Hematopoietic multipotent progenitor cell treated with erythropoietin and hydrocortisone succinate and interleukin-3 and kit ligand, for 8 days (in vitro differentiated cells): ENCODE data around the gene KRTAP9-7.
"Not testable (repeated sequence)": the region's sequence is repeated elsewhere in the genome, so short reads cannot be mapped to it uniquely, and the experiment has no call there.

Experiments
- DNase-seq: peaks from one replicate; pipeline ENCODE4 v3.0.0-alpha.2; 2015

The KRTAP9-7 gene, protein sequence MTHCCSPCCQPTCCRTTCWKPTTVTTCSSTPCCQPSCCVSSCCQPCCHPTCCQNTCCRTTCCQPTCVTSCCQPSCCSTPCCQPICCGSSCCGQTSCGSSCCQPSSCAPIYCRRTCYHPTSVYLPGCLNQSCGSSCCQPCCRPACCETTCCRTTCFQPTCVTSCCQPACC

DNA sequence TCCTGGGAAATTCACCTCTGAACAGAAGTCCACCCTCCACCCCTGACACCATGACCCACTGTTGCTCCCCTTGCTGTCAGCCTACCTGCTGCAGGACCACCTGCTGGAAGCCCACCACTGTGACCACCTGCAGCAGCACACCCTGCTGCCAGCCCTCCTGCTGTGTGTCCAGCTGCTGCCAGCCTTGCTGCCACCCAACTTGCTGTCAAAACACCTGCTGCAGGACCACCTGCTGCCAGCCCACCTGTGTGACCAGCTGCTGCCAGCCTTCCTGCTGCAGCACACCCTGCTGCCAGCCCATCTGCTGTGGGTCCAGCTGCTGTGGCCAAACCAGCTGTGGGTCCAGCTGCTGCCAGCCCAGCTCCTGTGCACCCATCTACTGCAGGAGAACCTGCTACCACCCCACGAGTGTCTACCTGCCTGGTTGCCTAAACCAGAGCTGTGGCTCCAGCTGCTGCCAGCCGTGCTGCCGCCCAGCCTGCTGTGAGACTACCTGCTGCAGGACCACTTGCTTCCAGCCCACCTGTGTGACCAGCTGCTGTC is at the start of gene KRTAP9-7:
Gene KRTAP9-7, plus strand, starts transcription at position 51 of the 543 bp plus-strand sequence. Its CDS starts 0 bp downstream, at position 51.
- not testable (repeated sequence) for DNase-seq

DNA sequence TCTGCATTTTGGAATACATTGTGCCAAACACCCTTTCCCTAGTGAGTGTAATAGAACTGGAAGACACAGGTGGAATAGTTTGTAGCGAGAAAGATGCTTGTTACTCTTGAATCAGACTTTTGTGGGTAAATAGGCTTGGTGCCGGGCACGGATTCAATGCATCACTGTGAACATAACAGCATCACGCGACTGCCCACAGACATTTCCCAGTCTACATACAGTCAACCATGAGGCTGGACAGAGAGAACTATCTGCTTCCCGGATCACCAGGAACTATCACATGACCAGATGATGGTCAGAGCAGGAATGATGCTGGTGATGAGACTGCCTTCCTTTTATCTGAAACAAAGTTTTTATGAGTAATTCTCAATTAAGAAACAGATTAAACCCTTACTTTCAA is 49.4 kb upstream of the KRTAP9-7 start:
- DNase-seq: no peak

DNA sequence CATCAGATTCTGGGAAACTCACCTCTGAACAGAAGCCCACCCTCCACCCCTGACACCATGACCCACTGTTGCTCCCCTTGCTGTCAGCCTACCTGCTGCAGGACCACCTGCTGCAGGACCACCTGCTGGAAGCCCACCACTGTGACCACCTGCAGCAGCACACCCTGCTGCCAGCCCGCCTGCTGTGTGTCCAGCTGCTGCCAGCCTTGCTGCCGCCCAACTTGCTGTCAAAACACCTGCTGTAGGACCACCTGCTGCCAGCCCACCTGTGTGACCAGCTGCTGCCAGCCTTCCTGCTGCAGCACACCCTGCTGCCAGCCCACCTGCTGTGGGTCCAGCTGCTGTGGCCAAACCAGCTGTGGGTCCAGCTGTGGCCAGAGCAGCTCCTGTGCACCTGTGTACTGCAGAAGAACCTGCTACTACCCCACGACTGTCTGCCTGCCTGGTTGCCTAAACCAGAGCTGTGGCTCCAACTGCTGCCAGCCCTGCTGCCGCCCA is 48.9 kb upstream of the KRTAP9-7 start, which contains the start of gene KRTAP9-2:
Gene KRTAP9-2, plus strand, starts transcription at position 51 of the 498 bp plus-strand sequence. Its CDS starts 7 bp downstream, at position 58.
- DNase-seq: not testable (repeated sequence)

DNA sequence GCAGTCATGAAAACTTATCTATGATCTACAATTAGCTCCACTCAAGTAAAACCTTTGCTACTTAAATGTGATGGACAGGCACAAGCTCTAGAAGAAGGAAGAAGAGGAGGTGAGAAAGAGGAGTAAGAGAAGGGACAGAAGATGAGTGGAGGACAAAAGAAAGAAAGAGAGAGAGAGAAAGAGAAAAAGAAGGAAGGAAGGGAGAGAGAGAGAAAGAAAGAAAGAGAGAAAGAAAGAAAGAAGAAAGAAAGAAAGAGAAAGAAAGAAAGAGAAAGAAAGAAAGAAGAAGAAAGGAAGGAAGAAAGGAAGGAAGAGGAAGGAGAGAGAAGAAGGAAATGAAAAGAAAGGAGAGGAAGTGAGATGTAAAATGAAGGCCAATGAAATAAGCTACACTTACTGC is 45.4 kb upstream of the KRTAP9-7 start:
- no peak for DNase-seq

DNA sequence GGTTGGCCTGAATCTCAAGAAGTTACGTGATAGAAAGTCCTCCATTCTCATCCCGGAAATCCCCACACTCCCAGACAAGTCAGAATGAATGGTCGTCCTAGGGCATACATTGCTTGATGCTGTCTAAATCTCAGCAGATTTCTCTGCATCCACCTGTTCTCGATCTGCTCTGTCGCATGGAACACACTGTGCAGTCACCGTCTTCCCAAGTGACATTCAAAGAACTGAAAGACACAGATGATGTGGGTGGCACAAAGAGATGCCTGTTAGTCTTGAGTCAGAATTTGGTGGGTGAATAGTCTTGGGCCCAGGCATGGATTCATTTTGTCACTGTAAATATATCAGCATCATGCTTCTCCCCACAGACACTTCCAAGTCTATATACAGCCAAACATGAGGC is 43.8 kb upstream of the KRTAP9-7 start:
- no peak for DNase-seq

DNA sequence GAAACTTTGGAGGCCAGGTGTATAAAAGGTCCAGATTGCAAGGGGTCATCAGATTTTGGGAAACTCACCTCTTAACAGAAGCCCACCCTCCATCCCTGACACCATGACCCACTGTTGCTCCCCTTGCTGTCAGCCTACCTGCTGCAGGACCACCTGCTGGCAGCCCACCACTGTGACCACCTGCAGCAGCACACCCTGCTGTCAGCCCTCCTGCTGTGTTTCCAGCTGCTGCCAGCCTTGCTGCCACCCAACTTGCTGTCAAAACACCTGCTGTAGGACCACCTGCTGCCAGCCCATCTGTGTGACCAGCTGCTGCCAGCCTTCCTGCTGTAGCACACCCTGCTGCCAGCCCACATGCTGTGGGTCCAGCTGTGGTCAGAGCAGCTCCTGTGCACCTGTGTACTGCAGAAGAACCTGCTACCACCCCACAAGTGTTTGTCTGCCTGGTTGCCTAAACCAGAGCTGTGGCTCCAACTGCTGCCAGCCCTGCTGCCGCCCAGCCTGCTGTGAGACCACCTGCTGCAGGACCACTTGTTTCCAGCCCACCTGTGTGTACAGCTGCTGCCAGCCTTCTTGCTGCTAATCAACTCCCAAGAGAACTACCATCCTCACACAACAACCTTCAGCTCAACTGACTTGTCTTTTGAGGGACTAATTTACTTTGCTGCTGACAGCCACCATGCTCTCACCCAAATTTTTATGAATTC is 42.9 kb upstream of the KRTAP9-7 start, which contains the start of gene KRTAP9-3:
Gene KRTAP9-3, plus strand, starts transcription at position 51 of the 707 bp plus-strand sequence. Its CDS starts 53 bp downstream, at position 104.
- not testable (repeated sequence) for DNase-seq

DNA sequence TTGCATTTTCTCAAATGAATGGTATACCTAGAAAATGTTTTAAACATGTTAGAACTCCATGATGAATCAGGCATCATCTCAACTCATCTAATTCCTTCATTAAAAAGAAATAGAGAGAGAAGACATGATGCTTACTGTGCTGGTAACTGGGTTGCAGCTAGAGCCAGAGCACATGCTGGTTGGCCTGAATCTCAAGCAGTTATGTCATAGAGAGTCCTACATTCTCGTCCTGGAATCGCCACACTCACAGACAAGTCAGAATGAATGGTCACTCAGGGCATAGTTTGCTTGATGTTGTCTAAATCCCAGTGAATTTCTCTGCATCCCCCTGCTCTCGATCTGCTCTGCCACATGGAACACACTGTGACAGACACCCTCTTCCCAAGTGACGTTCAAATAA is 38.4 kb upstream of the KRTAP9-7 start:
- not testable (repeated sequence) for DNase-seq

DNA sequence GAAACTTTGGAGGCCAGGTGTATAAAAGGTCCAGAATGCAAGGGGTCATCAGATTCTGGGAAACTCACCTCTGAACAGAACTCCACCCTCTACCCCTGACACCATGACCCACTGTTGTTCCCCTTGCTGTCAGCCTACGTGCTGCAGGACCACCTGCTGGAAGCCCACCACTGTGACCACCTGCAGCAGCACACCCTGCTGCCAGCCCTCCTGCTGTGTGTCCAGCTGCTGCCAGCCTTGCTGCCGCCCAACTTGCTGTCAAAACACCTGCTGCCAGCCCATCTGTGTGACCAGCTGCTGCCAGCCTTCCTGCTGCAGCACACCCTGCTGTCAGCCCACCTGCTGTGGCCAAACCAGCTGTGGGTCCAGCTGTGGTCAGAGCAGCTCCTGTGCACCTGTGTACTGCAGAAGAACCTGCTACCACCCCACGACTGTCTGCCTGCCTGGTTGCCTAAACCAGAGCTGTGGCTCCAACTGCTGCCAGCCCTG is 37.5 kb upstream of the KRTAP9-7 start, which contains the start of gene KRTAP9-8:
Gene KRTAP9-8, plus strand, starts transcription at position 51 of the 489 bp plus-strand sequence. Its CDS starts 53 bp downstream, at position 104.
- DNase-seq: not testable (repeated sequence)

DNA sequence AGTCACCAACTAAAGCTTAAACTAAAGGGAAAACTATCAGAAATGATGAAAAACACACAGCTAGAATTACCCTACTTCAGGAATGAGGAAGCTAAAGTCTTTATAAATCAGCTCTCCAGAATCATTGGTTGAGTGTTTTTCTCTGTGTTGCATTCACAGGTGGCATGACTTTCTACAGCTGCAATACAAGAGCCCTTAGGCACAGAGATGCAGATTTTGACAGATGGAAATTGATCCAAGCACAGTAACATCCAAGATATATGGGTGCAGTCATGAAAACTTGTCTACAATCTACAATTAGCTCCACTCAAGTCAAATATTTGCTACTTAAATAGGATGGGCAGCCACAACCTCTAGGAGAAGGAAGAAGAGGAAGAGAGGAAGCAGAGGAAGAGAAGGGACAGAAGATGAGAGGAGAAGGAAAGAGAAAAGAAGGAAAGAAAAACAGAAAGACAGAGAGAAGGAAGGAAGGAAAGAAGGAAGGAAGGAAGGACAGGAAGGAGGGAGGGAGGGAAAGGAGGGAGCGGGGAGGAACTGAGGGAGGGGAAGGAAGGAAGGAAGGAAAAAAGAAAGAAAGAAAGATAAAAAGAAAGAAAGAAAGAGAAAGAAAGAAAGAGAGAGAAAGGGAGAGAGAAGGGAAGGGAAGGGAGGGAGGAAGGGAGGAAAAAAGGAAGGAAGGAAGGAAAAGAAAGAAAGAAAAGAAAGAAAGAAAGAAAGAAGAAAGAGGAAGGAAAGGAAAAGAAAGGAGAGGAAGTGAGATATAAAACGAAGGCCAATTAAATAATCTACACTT is 28.3 kb upstream of the KRTAP9-7 start:
- DNase-seq: not testable (repeated sequence)

DNA sequence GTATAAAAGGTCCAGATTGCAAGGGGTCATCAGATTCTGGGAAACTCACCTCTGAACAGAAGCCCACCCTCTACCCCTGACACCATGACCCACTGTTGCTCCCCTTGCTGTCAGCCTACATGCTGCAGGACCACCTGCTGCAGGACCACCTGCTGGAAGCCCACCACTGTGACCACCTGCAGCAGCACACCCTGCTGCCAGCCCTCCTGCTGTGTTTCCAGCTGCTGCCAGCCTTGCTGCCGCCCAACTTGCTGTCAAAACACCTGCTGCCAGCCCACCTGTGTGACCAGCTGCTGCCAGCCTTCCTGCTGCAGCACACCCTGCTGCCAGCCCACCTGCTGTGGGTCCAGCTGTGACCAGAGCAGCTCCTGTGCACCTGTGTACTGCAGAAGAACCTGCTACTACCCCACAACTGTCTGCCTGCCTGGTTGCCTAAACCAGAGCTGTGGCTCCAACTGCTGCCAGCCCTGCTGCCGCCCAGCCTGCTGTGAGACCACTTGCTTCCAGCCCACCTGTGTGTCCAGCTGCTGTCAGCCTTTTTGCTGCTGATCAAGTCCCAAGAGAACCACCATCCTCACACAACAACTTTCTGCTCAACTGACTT is 25.8 kb upstream of the KRTAP9-7 start, which contains the start of gene KRTAP9-4:
Gene KRTAP9-4, plus strand, starts transcription at position 51 of the 604 bp plus-strand sequence. Its CDS starts 34 bp downstream, at position 85.
- not testable (repeated sequence) for DNase-seq

DNA sequence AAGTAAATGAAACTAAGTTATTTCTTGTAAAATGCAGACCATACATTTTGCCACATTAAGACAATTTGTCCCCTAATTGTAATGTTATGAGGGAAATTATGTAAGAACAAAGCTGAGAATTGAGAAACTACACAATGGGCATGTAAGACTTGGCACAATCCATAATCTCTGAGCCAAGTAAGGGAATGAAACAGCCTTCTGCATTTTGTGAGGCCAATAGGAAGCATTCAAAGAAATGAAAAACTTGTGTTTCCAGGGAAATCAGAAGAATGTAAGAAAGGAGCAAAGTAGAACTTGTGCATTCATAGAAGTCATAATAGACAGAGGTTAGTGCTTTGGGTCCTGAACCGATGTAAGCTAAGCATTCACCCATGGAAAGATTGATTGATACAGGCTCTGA is 24.2 kb upstream of the KRTAP9-7 start:
- no peak for DNase-seq

DNA sequence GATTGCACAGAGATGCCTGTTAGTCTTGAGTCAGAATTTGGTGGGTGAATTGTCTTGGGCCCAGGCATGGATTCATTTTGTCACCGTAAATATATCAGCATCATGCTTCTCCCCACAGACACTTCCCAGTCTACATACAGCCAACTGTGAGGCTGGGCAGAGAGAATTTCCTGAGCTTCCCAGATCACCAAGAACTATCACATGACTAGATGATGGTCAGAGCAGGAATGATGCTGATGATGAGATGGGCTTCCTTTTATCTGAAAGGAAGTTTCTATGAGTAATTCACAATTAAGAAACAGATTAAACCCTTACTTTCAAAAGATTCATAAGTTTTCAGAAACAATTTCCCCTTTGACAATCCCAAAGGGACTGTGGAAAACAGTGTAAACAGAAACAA is 20.6 kb upstream of the KRTAP9-7 start:
- no peak for DNase-seq

DNA sequence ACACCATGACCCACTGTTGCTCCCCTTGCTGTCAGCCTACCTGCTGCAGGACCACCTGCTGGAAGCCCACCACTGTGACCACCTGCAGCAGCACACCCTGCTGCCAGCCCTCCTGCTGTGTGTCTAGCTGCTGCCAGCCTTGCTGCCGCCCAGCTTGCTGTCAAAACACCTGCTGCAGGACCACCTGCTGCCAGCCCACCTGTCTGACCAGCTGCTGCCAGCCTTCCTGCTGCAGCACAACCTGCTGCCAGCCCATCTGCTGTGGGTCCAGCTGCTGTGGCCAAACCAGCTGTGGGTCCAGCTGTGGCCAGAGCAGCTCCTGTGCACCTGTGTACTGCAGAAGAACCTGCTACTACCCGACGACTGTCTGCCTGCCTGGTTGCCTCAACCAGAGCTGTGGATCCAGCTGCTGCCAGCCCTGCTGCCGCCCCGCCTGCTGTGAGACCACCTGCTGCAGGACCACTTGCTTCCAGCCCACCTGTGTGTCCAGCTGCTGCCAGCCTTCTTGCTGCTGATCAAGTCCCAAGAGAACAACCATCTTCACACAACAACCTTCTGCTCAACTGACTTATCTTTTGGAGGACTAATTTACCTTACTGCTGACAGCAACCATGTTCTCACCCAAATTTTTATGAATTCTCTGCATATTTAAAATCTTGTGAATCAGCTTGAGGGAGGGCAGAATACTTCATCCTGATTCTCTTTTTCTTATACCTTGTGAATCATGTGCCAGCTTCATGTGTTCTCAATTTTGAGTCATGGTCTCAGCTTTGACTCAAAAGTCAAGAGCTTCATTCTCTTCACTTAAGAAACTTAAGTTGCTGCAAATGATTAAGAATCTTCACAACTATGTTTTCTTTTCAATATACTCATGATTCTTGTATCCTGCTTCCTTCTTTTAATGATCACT is 19.9 kb upstream of the KRTAP9-7 start, which contains the start of gene KRTAP9-9:
Gene KRTAP9-9, plus strand, starts transcription at position 4 of the 910 bp plus-strand sequence.
- DNase-seq: not testable (repeated sequence)

DNA sequence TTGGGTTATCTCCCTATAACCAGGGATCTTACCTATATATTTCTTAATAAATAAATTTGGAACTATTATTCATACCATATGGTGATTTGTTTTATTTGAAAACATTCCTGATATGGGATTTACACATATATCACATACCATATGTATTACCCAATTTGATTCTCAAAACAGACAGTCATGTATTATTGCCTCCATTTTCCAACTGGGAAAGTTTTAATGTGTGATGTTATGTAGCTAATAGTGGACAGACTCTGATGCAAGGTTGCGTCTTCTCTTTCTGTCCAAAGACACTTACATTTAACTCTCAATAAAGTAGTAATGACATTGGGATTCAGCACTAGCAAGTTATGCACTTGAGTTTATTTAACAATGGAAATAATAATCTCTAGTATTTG is 19.2 kb upstream of the KRTAP9-7 start:
- no peak for DNase-seq

DNA sequence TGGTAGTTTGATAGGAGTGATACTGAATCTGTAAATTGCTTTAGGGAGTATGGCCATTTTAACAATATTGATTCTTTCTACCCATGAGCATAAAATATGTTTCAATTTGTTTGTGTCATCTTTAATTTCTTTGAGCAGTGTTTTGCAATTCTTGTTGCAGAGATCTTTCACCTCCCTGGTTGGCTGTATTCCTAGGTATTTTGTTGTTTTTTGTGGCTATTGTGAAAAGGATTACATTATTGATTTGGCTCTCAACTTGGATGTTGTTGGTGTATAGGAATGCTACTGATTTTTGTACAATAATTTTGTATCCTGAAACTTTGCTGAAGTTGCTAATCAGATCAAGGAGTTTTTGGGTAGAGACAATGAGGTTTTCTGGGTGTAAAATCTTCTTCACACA is 17.1 kb upstream of the KRTAP9-7 start:
- DNase-seq: no peak

DNA sequence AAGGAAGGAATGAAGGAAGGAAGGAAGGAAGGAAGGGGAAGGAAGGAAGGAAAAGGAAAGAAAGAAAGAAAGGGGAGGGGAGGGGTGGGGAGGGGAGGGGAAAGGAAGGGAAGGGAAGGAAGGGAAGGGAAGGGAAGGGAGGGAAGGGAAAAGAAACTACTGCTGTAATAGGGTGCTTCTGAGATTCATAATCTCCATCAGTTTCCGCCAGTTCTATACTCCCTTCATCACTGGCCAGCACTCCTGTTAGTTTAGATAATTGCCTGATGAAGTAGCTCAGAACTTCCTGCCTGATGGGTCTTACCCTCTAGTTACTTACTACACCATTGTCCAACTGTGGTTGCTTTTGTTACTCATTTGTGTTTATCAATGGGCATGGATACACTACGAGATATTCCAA is 12.3 kb upstream of the KRTAP9-7 start:
- DNase-seq: no peak

DNA sequence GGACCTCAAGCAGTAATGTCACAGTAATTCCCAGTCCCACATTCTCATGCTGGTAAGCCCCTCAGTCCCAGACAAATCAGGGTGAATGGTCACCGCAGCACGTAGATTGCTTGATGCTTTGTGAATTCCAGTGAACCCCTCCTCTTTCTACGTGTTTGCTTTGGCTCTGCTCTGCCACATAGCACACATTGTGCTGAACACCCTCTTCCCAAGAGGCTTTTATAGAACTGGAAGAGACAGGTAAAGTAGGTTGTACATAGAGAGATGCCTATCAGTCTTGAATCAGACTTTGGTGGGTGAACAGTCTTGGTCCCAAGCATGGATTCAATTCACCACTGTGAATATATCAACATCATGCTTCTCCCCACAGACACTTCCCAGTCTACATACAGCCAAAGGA is 10.9 kb upstream of the KRTAP9-7 start:
- no peak for DNase-seq

DNA sequence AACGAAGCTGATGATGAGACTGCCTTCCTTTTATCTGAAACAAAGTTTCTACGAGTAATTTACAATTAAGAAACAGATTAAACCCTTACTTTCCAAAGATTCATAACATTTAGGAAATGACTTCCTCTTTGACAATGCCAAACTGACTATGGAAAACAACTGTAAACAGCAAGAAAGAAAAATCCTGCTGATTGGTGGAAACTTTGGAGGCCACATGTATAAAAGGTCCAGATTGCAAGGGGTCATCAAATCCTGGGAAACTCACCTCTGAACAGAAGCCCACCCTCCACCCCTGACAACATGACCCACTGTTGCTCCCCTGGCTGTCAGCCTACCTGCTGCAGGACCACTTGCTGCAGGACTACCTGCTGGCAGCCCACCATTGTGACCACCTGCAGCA is 10.4 kb upstream of the KRTAP9-7 start, which contains the start of gene KRTAP9-6:
Gene KRTAP9-6, plus strand, starts transcription at position 301 of the 400 bp plus-strand sequence. Its CDS starts 0 bp downstream, at position 301.
- DNase-seq: no peak

DNA sequence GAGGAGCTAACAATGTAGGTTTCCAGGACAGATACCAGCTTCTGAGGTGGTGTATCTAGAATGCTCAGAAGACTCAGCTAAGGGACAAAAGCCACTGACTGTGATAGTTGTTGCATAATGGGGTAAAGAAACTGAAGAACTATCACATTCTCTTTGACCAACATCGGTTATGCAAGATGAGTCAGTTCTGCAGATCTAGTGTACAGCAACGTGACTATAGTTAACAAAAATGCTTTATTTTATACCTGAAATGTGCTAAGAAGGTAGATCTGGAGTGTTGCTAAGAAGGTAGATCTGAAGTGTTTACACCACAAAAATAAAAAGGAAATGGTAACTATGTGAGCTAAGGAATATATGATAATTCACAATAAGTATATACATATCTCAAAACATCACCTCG is 7.8 kb upstream of the KRTAP9-7 start:
- DNase-seq: no peak

DNA sequence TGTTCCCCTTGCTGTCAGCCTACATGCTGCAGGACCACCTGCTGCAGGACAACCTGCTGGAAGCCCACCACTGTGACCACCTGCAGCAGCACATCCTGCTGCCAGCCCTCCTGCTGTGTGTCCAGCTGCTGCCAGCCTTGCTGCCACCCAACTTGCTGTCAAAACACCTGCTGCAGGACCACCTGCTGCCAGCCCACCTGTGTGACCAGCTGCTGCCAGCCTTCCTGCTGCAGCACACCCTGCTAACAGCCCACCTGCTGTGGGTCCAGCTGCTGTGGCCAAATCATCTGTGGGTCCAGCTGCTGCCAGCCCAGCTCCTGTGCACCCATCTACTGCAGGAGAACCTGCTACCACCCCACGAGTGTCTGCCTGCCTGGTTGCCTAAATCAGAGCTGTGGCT is 4.2 kb upstream of the KRTAP9-7 start:
- not testable (repeated sequence) for DNase-seq

DNA sequence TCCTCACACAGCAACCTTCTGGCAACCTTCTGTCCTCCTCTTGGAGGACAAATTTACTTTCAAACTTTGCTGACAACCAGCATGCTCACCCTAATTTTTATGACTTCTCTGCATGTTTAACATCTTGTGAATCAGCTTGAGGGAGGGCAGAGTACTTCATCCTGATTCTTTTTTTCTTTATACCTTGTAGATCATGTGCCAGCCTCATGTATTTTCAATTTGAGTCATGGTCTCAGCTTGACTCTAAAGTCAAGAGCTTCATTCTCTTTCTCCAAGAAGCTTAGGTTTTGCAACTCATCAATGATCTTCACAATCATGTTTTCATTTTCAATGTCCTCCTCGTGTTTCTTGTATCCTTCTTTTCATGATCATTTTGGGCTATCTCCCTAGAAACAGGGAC is 3.6 kb upstream of the KRTAP9-7 start:
- DNase-seq: no peak
